Measurements from ENCODE around the gene SRCIN1.

SRCIN1 gene

GRCh38 chr17:38597375-38597774, 8.4 kb downstream of the SRCIN1 start:
- no peak for DNase-seq

GRCh38 chr17:38596651-38597050, 9.1 kb downstream of the SRCIN1 start:
- DNase-seq: no peak

- DNase-seq: no peak
These were observed 9.9 kb downstream of the SRCIN1 start for GRCh38 chr17:38595892-38596291.

- no peak for DNase-seq
These were observed 11.6 kb downstream of the SRCIN1 start for GRCh38 chr17:38594152-38594551.

- no peak for DNase-seq
These were observed 13.3 kb downstream of the SRCIN1 start for GRCh38 chr17:38592487-38592886.

- no peak for DNase-seq
These were observed 14.0 kb downstream of the SRCIN1 start for GRCh38 chr17:38591759-38592241.

- DNase-seq: peak; percentile 82
These were observed 14.6 kb downstream of the SRCIN1 start for GRCh38 chr17:38590988-38591758.

- DNase-seq: no peak
These were observed 16.2 kb downstream of the SRCIN1 start for GRCh38 chr17:38589462-38590114.

- DNase-seq: no peak
These were observed 17.0 kb downstream of the SRCIN1 start for GRCh38 chr17:38588788-38589174.

GRCh38 chr17:38587947-38588787, 17.6 kb downstream of the SRCIN1 start:
- DNase-seq: peak; percentile 54

- DNase-seq: no peak
These were observed 18.5 kb downstream of the SRCIN1 start for GRCh38 chr17:38587203-38587602.

- no peak for DNase-seq
These were observed 19.0 kb downstream of the SRCIN1 start for GRCh38 chr17:38586788-38587187.

GRCh38 chr17:38585918-38586529, 19.7 kb downstream of the SRCIN1 start:
- DNase-seq: no peak

GRCh38 chr17:38585056-38585917, 20.5 kb downstream of the SRCIN1 start:
- no peak for DNase-seq

- no peak for DNase-seq
These were observed 21.3 kb downstream of the SRCIN1 start for GRCh38 chr17:38584350-38584925.

- no peak for DNase-seq
These were observed 21.9 kb downstream of the SRCIN1 start for GRCh38 chr17:38583828-38584349.

GRCh38 chr17:38583176-38583575, 22.6 kb downstream of the SRCIN1 start:
- DNase-seq: no peak

- DNase-seq: no peak
These were observed 23.7 kb downstream of the SRCIN1 start for GRCh38 chr17:38582069-38582468.

GRCh38 chr17:38579934-38580333, 25.8 kb downstream of the SRCIN1 start:
- DNase-seq: peak; percentile 33

- no peak for DNase-seq
These were observed 26.7 kb downstream of the SRCIN1 start for GRCh38 chr17:38579083-38579480.
